Osteoblast (primary cell): ENCODE data around the gene ZNF467. TPM values are rescaled to one million over a fixed set of nuclear protein-coding genes. Genes with fewer than 3 reads are reported as not detected.
A peak's percentile ranks its signal among the peaks of the same experiment; 100 is the strongest.

ENCODE experiments used
- DNase-seq: peaks from one replicate; pipeline ENCODE4 v3.0.0; 2011; ENCODE audit warnings: low spot score, mixed read lengths; ENCODE audit not compliant: insufficient read length; ENCODE audit errors: missing footprints
- H2AFZ ChIP-seq: 2 replicates; pipeline ENCODE4 v1.6.0; 2011; ENCODE audit warnings: mild to moderate bottlenecking, low read length
- H3K27ac ChIP-seq: 2 replicates; pipeline ENCODE4 v1.5.1; 2011; ENCODE audit warnings: mild to moderate bottlenecking, low read depth, low read length, moderate library complexity
- H3K27me3 ChIP-seq: 2 replicates; pipeline ENCODE4 v1.6.0; 2012; ENCODE audit warnings: mild to moderate bottlenecking, control low read depth, inconsistent platforms, low read length, moderate library complexity; ENCODE audit not compliant: insufficient read depth
- H3K36me3 ChIP-seq: 2 replicates; pipeline ENCODE4 v1.5.1; 2011; ENCODE audit warnings: mild to moderate bottlenecking, low read length, control low read depth, moderate library complexity; ENCODE audit not compliant: insufficient read depth
- H3K4me1 ChIP-seq: 2 replicates; pipeline ENCODE4 v1.5.1; 2011; ENCODE audit warnings: mild to moderate bottlenecking, low read length, control low read depth, moderate library complexity; ENCODE audit not compliant: insufficient read depth
- H3K4me2 ChIP-seq: 2 replicates; pipeline ENCODE4 v1.6.0; 2011; ENCODE audit warnings: mild to moderate bottlenecking, low read length; ENCODE audit not compliant: insufficient read depth
- H3K4me3 ChIP-seq: fragments of 200-600 bp; sonication (generic); 3 replicates; pipeline ENCODE4 v1.5.1; 2012; ENCODE audit warnings: mild to moderate bottlenecking, low read length, inconsistent platforms; ENCODE audit not compliant: insufficient read depth
- H3K79me2 ChIP-seq: 2 replicates; pipeline ENCODE4 v1.6.0; 2012; ENCODE audit warnings: mild to moderate bottlenecking, low read length, control low read depth, inconsistent platforms; ENCODE audit not compliant: insufficient read depth
- H3K9me3 ChIP-seq: 2 replicates; pipeline ENCODE4 v1.5.1; 2011; ENCODE audit warnings: low read depth, low read length, control low read depth
- H4K20me1 ChIP-seq: 2 replicates; pipeline ENCODE4 v1.6.0; 2012; ENCODE audit warnings: mild to moderate bottlenecking, low read length, control low read depth; ENCODE audit not compliant: insufficient read depth
- CTCF ChIP-seq: IDR thresholded peaks from 2 replicates; pipeline ENCODE4 v1.5.1; 2011; ENCODE audit warnings: mild to moderate bottlenecking, low read depth, low read length, moderate library complexity; ENCODE audit errors: extremely low read depth
- total RNA-seq: library from RNA; depleted of rRNA; stranded (reverse); fragments of >200 nt; gene quantifications from 2 replicates; pipeline ENCODE4 v1.2.3, GENCODE V29; 2012

Gene ZNF467
- total RNA-seq, 1 donor = not detected

- Histone ChIP-seq H3K4me1 (no peaks in the 10 kb centered on the region), H3K36me3 (no peaks in the 10 kb centered on the region), H3K9me3 (no peaks in the 10 kb centered on the region), H2AFZ (no peak overlapping the region), H3K4me2 (no peak overlapping the region), H3K27ac (no peak overlapping the region), H3K79me2 (no peaks in the 10 kb centered on the region), H3K4me3 (no peak overlapping the region), H3K27me3 (peaks cover 45% of the 10 kb centered on the region), H4K20me1 (no peaks in the 10 kb centered on the region)
- peak; percentile 71 for DNase-seq
- TF ChIP-seq CTCF = no peak
Measured at GRCh38 chr7:149764481-149765398, 8.6 kb downstream of the ZNF467 start.

- Histone ChIP-seq H3K36me3 (no peaks in the 10 kb centered on the region), H3K4me3 (no peak overlapping the region), H3K4me2 (no peak overlapping the region), H4K20me1 (no peaks in the 10 kb centered on the region), H2AFZ (no peak overlapping the region), H3K27me3 (peaks cover 45% of the 10 kb centered on the region), H3K9me3 (no peaks in the 10 kb centered on the region), H3K79me2 (no peaks in the 10 kb centered on the region), H3K27ac (no peak overlapping the region), H3K4me1 (no peaks in the 10 kb centered on the region)
- peak; percentile 80 for DNase-seq
- TF ChIP-seq CTCF = no peak
Measured at GRCh38 chr7:149763563-149764240, 9.7 kb downstream of the ZNF467 start.

GRCh38 chr7:149762610-149763009 lies 10.8 kb downstream of the ZNF467 start:
- Histone ChIP-seq H3K27ac (no peak overlapping the region), H3K9me3 (no peaks in the 10 kb centered on the region), H4K20me1 (no peaks in the 10 kb centered on the region), H3K79me2 (no peaks in the 10 kb centered on the region), H3K4me2 (no peak overlapping the region), H3K36me3 (no peaks in the 10 kb centered on the region), H3K27me3 (peaks cover 41% of the 10 kb centered on the region), H3K4me3 (no peak overlapping the region), H2AFZ (no peak overlapping the region), H3K4me1 (no peaks in the 10 kb centered on the region)
- peak; percentile 65 for DNase-seq
- no peak for TF ChIP-seq CTCF

GRCh38 chr7:149762089-149762488 lies 11.3 kb downstream of the ZNF467 start:
- Histone ChIP-seq H3K27me3 (peaks cover 40% of the 10 kb centered on the region), H3K4me2 (no peak overlapping the region), H2AFZ (no peak overlapping the region), H4K20me1 (no peaks in the 10 kb centered on the region), H3K4me3 (no peak overlapping the region), H3K36me3 (no peaks in the 10 kb centered on the region), H3K27ac (no peak overlapping the region), H3K4me1 (no peaks in the 10 kb centered on the region), H3K79me2 (no peaks in the 10 kb centered on the region), H3K9me3 (no peaks in the 10 kb centered on the region)
- TF ChIP-seq CTCF = no peak
- peak; percentile 88 for DNase-seq
